Measurements from ENCODE around the gene SMPD4.
"Not testable (repeated sequence)": the region's sequence is repeated elsewhere in the genome, so short reads cannot be mapped to it uniquely, and the experiment has no call there.

The SMPD4 gene

DNA sequence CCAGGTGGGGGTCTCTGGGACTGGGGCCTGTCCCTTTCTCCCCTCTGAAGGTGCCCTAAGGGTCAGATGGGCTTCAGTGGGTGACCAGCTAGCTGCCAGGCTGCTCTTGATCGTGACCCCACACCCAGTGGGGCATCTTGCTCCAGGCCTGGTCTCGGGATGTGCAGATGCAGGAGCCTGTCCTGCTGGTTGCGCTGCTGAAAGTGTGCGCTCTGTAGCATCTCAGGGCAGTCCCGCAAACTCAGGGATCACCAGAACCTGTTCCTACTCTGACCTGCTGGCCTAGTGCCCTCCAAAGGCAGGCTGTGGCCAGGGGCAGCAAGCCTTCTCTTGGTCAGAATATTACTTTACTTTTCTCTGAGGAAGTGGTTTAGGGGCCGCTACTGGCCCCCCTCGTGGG is 40.9 kb downstream of the SMPD4 start:
- DNase-seq, result not testable (repeated sequence)

DNA sequence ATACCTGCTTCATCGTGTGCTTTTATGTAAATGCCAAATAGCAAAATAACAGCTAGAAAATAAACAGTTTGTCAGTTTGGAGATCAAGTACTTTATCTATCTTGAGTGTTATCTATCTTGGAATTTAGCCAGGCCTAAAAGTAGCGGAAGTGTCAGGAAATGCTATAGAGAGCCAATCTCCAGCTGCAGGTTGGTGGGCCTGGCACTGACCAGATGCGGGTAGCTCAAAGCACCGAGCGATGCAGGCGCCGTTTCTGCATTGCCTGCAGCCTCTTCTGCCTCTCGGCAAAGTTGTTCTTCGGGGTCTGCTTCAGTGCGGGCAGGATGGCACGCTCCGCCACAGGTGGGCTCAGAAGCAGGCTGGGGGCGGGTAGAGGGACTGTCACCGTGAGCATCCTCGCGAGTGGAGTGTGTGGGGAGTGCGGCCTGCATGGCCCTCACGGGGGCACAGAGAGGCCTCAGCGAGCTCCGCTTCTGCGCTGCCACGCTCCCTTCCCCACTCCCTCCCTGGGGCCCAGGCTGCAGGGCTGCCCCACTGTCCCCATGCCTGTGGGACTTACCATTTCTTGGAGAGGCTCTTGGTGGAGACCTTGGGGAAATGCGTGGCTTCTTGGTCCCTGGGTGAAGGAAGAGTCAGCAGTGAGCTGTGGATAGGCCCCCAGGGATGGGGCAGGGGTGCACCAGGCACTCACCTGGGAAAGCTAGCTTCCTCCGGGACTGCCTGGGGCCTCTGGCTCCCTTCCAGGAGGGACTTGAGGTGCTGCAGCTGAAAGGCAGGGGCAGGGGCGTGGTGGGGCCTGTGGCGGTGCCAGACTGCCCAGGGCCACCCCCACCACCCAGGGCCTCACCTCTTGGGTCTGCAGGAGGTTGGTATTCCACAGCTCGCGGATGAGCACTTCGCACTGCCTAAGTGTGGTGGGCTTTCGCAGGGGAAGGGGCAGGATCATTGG is 41.8 kb downstream of the SMPD4 start:
- not testable (repeated sequence) for DNase-seq

DNA sequence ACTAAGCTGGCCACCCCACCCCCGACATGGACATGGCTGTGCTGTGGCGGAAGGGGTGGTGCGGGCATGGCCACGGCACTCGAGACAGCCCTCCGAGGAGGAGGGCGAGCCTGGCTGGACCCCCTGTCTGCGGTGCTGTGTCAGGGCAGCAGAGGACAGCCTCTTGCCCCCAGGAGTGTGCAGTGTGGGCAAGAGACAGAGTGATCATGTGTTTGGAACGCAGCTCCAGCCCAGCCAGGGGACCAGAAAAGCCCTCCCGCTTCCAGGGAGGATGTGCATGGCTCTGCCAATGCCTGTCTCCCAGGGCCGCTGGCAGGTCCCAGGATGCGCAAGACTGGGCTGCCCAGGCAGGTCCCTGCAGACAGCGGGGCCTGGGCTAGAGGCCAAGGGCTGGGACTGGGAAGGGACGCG is 42.6 kb downstream of the SMPD4 start:
- DNase-seq, result not testable (repeated sequence)

DNA sequence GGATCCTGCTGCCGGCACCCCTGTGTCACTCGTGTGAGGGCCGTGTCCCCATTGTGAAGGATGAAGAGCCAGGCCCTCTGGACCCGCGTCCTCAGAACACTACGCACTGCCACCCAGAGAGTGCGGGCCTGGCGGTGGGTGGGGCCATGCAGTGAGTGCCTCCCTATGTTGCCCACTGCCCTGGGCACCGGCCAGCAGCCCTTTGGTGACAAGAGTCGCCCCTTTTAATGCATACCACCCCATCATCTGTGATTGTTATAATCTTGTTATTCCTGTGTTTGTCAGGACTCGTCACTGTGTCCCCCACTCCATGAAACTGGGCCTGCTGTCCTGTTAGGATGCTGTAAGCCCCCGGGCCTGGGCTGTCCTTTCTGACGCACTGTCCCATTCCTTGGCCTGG is 43.1 kb downstream of the SMPD4 start:
- DNase-seq, result not testable (repeated sequence)

DNA sequence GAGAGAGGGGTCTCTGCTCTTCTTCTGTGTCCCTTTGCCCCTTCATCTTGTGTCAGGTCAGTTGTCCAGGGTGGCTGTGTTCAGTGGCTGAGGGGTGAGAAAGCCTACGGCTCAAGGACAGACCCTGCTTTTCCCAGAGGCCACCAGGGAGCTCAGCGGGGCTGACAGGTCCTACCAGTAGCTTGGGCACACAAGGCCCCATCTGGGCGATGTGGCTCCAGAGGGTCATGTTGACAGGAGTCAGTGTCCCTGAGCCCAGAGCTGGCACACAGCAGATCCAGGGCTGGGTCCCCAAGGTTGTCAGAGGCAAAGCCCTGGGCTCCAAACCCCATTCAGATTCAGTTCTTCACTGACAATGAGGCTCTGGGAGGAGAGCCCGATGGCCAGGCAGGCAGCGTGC is 44.3 kb downstream of the SMPD4 start:
- DNase-seq, result not testable (repeated sequence)

DNA sequence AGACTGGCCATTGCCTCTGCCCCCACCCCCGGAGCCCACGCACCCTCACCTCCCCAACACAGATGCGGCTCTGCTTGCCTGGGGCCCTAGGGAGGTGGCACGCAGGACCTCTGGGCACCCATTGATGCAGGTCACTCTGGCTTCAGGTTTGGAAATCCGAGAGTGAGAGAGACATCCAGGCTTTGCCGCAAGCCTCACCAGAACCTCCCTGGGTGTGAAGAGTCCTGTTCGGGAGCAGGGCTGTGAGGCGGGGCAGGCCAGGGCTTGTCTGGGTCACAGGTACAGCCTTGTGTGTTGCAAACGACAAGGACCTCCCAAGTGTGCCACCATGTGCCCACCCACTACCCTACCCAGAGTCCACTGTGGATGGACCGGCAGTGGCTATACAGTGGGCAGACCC is 44.9 kb downstream of the SMPD4 start:
- DNase-seq, result not testable (repeated sequence)

DNA sequence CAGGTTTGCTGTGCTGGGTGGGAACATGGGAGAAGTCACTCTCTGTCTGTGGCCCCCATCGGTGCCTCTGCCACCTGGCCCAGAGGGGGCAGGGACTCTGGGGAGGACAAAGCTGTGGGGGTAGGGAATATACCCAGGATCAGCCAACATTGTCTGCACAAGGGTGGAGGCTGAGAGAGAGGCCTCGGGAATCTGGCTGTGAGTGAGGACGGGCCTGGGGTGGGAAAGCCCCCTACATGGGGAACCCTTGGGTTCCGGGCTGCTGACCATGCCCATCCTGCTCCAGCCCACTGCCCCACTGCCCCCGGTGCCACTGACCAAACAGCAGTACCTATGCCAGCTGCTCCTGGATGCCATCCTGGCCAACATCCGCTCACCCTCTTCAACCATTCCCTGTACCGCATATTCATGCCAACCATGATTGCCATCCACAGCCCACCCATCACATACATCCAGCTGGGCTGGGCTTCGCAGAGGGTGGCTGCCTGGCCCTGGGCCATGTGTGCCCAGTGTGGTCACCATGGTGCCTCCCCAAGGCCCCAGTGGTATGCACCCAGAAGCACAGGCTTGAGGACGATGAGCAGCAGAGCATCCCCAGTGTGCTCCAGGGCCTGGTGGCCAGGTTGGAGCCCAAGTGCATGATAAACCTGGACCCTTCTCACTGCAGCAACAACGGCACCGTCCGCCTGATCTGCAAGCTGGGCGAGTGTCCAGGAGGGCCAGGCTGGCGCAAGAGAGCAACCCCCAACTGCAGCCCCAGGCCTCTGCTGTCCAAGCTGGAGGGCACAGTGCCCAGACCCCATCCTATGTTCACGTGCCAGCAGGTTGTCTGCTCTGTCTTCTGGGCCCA is 45.5 kb downstream of the SMPD4 start:
- DNase-seq, result no peak

DNA sequence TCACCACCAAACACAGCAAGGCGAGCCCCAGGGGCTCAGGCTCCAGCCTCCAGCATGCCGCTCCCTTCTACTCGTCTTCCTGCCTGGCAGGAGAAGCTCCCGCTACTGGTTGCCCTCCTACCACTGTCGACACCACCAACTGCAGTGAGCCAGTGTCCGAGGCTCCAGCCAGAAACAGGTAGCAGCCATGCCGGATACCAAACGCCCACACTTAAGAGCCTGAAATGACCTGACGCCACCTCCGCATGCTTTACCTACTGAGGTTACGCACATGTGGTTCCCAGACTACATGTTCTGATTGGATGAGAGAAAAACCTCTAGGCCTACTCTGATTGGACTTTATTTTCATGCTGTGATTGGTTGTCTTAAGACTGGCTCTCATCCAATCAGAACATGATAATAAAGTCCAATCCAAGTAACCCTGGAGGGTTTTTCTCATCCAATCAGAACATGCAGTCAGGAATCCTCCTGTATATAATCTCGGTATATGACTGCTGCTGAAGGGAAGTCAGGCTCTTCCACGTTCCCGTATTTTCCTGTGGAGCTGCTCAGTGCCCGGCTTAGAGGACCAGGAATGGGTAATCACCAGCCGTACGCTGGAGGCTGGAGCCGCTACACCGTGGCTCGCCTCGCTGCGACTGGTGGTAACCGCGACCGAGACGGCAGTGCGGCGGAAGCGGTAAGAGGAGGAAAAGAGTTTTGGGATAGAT is 52.1 kb downstream of the SMPD4 start, which contains the start of gene POTEF:
Gene POTEF (minus strand): TSS at position 103 of the 710 bp plus-strand sequence. CDS start 8,707 bp downstream, outside the sequence.
- not testable (repeated sequence) for DNase-seq

DNA sequence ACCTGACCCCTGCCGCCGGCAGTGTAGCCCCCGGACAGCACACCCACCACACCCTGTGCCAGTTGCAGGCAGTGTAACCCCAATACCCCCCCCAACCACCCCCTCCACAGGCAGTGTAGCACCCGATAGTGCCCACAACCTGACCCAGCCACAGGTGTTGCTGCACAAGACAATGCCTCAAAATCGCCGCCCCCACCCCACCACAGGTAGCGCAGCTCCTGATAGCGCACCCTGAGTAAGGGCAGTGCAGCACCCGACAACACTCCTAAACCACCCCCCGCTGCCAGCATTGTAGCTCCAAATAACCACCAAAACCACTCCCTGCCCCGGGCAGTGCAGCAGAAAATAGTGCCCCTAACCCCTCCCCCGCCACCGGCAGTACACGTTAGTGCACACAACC is 52.9 kb downstream of the SMPD4 start:
- not testable (repeated sequence) for DNase-seq

DNA sequence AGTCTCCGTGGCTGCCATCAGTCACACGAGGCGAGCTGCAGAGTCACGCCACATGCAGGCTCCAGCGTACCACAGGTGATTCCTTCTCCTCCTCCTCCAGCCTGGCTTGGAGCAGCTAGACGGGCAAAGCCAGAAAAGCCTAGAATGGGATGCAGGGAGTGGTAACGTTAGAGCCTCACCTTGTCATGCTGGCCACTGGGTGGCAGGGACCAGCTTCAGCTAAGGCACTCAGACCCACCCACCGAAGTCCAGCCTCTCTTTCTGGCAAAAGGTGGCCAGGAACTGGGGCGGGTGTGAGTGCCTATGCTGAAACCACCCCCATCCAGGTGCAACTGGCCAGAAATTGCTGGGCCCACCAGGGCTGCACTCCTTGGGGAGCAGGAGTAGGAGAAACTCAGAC is 53.7 kb downstream of the SMPD4 start:
- DNase-seq, result not testable (repeated sequence)

DNA sequence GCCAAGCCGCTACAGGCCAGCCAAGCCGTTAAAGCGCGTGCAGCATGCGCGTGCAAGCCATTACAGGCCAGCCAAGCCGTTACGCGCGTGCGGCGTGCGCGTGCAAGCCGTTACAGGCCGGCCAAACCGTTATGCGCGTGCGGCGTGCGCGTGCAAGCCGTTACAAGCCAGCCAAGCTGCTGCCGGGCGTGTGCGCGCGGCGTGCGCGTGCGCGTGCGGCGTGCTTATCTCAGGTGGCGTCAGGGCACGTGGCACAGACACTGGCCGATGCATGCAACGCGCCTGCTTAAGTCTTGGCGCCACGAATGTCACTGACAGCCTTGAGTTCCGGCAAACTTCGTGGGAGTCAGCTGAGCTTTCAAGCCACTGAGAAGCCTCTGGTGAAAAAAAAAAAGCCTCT is 60.5 kb downstream of the SMPD4 start:
- not testable (repeated sequence) for DNase-seq

DNA sequence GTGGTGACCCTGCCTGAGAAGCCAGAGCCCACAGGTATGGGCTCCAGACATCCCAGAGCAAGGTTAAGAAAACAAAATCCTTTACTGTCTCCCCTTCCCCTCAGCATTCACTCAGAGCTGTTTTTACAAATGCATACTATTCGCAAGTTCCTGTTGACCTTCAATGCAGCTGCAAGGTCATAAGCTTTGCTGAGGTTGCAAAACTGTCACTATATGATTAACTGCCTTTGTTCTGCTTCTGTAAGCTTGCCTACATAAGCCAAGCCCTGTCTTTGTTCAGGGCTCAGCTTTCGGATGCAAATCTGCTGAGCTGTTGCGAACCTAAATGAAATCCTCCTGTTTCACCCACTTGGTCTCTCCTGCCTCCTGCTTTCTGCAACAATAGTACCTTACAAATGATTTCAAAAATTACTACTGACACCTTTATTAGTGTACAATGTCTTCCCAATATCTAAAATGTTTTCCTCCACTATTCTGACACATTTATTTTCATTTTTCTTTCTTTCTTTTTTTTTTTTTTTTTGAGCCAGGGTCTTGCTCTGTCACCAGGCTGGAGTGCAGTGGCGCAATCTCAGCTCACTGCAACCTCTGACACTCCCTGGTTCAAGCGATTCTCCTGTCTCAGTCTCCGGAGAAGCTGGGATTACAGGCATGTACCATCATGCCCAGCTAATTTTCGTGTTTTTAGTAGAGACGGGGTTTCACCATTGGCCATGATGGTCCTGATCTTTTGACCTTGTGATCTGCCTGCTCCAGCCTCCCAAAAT is 78.6 kb downstream of the SMPD4 start:
- DNase-seq, result not testable (repeated sequence)
